HG03460 (cell line): ENCODE results near the gene TMEM100.

Experiments used
- ATAC-seq: cut with Tn5 transposase; IDR thresholded peaks from one replicate; pipeline ENCODE4 v1.9.1; 2021; ENCODE audit not compliant: unreplicated experiment

The TMEM100 gene

GRCh38 chr17:55720919-55721836 lies 1.5 kb downstream of the TMEM100 start:
- ATAC-seq: no peak

DNA sequence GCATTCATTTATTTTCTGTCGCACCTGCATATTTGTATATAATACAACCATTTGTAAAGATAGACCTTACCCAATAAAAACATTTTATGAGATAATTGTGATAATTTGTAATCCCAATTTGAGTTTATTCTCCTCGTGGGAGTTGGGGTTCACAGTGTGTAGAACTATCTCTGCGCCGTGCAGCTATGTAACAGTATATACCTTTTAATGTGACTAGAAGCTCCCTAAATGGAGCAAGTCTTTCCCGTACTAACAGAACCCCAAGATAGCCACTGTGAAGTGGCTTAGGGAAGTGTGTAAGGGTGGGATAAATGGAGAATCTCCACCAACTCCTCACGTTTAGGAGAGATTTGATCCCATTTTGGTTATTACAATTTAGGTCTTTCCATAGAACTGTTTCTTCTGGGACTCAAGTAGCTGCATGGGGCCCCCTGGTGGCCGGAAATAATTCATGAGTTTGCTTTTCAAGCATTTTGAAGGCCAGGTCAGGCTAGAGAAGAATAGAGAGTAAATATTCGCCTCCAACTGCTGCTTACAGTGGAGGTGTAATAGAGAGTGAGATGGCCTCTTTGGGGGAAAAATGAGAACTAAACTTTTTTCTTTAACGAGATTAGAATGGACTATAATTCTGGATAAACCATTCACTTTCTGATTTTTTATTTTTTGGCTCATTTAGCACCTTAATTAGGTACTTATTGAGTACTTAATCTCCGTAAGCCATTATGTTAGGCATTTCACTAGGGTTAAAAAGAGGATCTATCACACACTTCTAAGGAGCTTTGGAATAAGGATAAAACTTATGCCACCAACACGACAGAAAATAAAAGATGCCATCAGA lies 4.5 kb downstream of the TMEM100 start:
- ATAC-seq: no peak

- no peak for ATAC-seq
Observed at GRCh38 chr17:55717432-55717831, 5.2 kb downstream of the TMEM100 start.

DNA sequence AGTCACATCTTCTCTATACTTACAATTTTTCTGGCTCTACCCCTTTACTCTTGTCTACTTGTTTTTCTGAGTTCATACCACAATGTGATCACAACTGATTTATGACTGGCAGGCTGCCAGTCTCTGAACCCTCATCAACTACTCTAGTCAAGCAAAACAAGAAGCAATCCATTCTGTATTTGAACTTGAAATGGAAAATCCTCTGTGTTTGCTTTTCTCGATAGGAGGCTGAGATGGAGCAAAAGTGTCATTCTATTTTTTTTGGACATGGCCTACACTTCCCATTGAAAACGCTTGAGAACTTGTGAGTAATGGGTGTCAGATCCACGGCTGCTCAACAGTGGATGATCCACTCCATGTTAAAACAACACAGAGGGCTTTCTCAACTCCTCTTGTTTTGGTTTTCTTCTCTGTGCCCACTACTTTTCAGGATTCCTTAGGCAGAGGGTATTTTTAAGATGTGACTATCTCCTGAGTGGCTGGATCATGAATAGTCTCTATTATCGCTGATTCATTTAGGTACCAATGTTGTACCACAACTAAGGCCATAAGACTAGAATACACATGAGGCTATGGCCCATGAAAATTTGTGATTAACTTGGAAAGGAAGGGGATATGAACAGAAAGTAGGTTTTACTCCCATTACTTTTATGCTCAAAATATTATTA lies 11.7 kb downstream of the TMEM100 start:
- ATAC-seq: no peak

- ATAC-seq: no peak
Observed at GRCh38 chr17:55710410-55710809, 12.3 kb downstream of the TMEM100 start.

- no peak for ATAC-seq
Observed at GRCh38 chr17:55709984-55710383, 12.7 kb downstream of the TMEM100 start.

DNA sequence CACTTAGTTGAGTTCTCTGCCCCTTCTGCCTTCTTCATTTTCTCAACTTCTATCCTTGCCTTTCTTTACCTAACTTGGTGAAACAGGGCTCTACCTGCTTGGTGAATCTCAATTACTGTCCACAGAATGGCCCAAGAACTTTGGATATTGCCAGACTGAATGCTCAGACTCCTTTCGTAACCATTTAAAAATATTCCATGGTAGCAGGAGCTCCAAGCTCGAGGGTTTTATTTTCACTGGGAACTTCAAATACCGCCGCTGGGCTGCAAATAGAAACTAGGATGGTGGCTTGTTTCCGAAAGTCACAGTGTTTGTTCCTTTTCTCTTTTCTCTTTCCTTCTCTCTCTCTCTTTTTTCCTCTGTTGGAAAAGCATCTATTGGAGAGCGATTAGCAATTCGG lies 13.2 kb downstream of the TMEM100 start:
- no peak for ATAC-seq

- ATAC-seq: no peak
Observed at GRCh38 chr17:55708175-55708974, 14.3 kb downstream of the TMEM100 start.

GRCh38 chr17:55706808-55707773 lies 15.6 kb downstream of the TMEM100 start:
- ATAC-seq: no peak

- no peak for ATAC-seq
Observed at GRCh38 chr17:55705847-55706246, 16.8 kb downstream of the TMEM100 start.

- no peak for ATAC-seq
Observed at GRCh38 chr17:55704401-55704800, 18.3 kb downstream of the TMEM100 start.

- ATAC-seq: no peak
Observed at GRCh38 chr17:55702150-55702549, 20.5 kb downstream of the TMEM100 start.

DNA sequence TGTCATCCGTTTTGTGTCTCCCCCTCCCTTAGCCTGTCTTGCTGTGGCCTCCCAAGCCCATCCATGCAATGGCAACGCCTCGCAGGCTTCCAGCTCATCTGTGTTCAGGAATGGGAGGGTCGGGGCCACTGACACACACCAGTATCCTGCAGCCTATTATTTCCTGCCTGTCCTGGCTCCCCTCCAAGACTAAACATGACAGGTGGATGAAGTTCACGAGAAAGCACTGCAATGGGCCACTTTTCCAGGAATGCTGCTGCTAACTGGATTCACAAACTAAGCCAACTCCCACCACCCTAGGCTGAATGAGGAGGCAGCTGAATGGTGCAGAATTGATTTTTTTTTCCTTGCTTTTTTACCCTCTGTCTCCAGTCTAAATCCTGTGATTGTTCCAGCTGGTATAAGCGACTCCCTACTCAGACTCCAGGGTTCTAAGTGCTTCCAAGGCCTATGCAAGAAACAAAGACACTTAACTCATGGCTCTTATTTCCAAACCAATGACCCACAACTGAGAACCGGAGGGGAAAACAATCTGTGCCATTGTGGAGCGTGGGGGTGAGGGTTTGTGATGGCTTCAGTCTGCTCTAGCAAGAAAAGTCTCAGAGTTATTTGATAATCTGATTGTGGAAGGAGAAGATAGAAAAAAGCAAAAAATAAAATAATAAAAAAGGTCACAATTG lies 23.3 kb downstream of the TMEM100 start:
- ATAC-seq: no peak

GRCh38 chr17:55694286-55694910 lies 28.3 kb downstream of the TMEM100 start:
- ATAC-seq: no peak

- no peak for ATAC-seq
Observed at GRCh38 chr17:55693254-55694216, 29.1 kb downstream of the TMEM100 start.

DNA sequence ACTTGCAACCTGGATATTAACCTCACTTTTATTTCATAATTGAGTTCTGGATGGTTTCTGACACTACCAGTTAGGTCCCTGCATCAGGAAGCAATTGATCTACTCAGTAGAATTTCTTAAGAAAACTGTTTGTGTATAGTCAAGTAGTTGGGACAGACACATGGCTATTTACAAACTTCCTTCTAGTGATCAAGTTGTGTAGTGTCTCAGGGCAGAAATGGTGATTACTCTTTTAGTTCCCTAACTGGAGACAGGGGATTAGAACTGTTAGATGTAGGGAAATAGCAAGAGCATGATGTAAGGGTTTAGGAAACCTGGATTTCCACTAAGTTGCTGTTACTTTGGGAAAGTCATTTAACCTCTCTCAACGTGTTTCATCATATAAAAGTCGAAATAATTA lies 30.4 kb downstream of the TMEM100 start:
- ATAC-seq: no peak

- no peak for ATAC-seq
Observed at GRCh38 chr17:55691666-55692065, 31.0 kb downstream of the TMEM100 start.
